Iris pigment epithelial cell (primary cell): ENCODE results near the gene MED22.
"Not testable (repeated sequence)": the region's sequence is repeated elsewhere in the genome, so short reads cannot be mapped to it uniquely, and the experiment has no call there.

Experiments
- DNase-seq: peaks from one replicate; pipeline ENCODE4 v3.0.0-alpha.2; 2011; ENCODE audit warnings: low read depth

Gene MED22

DNA sequence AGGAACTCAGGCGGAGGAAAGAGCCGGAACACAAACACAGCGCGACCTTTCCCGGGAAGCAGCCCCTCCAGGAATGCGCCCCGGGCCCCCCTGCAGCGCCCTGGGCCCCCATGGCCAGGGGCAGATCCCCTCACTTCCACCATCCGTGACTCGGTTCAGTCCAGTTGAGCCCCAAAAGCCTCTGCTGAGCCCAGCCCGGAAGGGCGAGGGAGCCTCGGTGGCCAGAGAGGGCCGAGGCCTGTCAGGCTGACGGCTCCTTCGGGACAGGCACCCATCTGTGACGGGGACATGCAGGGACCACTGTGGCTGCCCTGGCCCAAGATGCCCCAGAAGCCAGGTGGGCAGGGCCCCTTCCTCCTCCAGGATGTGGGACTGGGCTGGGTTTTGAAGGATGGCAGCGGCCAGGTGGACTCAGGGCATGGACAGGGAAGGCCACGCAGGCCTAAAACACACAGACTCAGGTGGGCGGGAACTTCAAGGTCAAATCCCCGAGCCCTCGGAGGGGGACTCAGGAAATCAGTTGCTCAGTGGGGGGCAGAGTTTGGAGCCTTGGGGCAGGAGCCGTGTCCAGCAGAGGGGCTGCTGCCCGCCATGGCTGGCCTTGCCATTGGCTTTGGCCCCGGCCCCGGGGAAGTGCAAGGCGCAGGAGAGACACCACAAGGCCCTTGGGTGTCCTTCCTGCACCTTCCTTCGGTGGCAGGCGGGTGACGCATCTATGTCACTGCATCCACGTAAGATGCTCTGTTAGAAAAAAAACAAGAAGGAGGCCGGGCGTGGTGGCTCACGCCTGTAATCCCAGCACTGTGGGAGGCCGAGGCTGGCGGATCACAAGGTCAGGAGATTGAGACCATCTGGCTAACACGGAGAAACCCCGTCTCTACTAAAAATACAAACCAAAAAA, 43.2 kb downstream of the MED22 start:
- no peak for DNase-seq

DNA sequence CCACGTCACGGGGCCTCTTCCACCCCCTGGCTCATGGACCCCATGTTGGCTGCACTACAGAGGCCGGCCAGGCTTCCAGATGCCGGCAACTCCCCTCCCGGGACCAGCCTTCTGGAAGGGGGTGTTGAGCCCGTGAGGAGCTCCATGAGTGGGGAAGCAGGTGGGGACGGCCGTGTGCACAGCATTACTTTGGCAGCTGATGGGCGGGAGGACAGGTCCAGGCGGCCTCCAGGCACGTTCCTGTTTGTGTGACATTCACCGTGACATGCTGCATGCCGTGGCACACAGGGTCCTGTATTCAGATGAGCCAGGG, 43.8 kb downstream of the MED22 start:
- no peak for DNase-seq

DNA sequence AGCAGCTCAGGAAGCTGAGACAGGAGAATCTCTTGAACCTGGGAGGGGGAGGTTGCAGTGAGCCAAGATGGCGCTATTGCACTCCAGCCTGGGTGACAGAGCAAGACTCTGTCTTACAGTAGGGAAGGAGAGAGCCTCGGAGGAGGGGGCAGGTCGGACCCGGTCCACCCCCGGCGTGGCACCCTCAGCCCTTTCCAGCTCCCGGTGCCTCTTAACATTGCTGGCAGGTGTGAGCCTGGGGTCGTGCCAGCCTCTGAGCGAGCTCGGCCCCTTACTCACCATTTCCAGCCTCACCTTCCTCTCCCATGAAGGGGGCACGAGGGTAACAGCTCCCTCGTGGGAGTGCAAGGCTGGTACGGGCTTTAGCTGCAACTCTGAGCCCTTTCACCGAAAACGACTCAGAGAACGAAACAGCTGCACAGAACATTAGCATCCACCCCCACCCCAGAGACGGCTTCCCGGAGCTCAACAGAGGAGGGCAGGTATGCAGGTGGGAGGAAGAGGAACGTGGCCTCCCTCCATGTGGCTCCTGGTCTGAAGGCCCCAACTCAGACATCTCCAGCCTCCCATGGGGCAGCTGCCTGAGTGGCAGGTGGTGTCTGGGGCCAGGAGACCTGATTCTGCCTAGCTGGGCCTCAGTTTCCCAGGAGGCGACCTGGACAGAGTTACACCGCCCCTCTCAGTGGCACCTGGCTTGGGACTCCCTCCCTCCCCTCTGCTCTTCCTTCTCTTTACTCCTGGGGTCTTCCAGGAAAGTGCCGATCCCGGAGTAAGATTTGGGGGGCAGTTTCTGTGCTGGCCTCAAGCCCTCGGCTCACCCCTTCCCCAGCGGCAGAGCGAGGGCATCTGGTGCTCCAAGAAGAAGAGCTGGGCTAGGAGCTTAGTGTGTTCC, 44.4 kb downstream of the MED22 start:
- no peak for DNase-seq

DNA sequence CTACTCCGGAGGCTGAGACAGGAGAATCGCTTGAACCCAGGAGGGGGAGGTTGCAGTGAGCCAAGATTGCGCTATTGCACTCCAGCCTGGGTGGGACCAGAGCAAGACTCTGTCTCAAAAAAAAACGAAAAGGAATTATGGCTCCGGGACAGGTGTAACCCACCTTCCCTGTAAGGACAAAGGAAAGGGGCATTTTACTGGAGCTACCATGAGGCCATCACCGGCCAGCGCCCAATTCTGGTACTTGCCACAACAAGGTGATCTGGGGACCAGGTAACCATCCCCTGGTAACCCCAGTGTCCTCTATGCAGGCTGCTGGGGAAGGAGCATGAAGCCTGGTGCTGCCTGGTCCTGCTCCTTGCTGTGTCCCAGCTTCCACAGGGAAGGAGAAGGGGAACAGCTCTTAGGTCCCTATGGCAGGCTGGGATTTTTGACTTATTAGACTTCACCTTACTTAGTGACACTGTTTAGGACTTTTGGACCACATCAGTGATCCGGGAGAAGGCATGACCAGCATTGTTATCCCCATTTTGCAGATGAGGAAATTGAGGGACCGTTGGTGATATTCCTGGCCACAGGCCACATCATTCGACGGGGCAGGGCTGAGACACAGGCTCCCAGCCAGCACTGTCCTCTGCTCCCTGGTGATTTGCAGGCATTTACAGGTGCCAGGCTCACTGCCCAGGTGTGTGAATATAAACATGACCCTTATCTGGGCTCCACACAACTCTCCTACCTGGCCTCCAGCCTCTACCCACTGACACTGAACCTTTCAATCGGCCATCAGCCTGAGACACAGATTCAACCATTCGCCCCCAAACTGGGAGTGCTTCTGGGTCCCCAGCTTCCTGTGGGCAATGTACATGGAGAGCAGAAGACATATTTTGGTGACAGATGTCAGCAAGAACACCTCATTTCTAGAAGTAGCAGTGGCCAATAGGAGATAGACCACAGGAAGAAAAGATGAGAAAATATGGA, 46.4 kb downstream of the MED22 start:
- no peak for DNase-seq

DNA sequence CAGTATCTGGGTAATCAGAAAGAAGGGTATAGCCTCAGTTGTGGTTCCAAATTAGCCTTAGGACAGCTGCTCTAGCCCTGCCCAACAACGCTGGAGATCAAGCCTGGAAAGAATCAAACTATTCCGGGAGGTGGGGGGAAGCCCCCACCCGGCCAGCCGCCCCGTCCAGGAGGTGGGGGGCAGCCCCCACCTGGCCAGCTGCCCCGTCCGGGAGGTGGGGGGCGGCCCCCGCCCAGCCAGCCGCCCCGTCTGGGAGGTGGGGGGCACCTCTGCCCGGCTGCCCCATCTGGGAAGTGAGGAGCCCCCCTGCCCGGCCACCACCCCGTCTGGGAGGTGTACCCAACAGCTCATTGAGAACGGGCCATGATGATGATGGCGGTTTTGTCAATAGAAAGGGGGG, 47.9 kb downstream of the MED22 start:
- DNase-seq, result not testable (repeated sequence)

DNA sequence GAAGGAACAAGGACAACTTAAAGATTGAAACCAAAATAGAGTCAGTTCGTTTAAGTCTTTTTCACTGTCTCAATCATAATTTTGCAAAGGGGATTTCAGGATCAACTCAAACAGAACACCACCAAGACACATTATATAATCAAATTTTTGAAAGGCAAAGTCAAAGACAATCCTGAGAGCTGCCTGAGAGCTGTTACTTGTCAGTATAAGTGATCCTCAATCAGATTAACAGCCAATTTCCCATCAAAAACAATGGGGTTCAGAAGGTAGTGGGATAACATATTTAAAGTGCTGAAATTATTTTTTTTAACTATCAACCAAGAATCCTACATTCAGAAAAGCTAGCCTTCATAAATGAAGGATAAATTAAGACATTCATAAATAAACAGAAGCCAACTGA, 53.7 kb downstream of the MED22 start:
- no peak for DNase-seq

DNA sequence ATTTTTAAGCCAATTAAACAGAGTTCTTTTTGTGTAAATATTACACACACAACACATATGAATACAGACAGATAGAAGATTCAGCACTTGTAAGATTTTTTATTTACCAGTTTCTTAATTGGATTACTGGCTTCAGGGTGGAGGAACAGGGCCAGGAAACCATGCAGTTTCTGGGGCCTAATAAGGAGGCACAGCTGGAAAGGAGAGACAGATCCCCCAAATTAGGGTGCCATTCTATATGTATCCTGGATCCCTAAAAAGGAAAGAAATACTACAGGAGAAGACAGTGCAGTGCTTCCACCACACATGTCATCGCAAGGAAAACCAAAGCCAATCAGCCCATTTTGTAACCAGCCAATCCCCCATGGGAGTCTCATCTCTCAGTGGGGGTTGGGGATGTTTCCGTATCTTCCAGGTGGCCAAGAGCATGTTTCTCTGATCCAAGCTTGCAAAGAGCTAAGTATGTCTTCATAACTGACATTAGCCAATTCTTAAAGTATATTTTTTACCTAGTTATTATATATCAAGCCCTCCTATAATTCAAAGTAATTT, 57.1 kb downstream of the MED22 start:
- DNase-seq, result no peak
